GM10266 (cell line): ENCODE measurements around the gene ABLIM2.

Experiments used
- DNase-seq: peaks from one replicate; pipeline ENCODE4 v3.0.0; 2012; ENCODE audit errors: extremely low spot score
- TF ChIP-seq, protein P1 (sequence below): IDR thresholded peaks from 2 replicates; pipeline ENCODE4 v1.5.1; 2012; ENCODE audit warnings: mild to moderate bottlenecking, low read depth; ENCODE audit not compliant: control insufficient read depth, insufficient read depth; ENCODE audit errors: missing control alignments

The ABLIM2 gene

DNA sequence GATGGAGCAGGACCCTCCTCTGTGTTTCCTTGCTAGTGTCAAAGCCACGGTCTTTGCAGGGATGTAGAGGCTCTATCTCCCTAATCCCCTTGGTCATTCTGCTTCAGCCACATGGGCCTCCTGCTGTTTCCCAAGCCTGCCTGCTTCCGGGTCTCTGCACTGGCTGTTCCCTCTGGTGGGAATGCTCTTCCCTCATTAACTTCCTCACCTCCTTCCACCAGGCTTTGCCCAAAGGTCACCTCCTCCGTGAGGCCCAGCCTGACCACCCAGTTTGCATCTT lies 56.6 kb downstream of the ABLIM2 start:
- no peak for DNase-seq
- TF ChIP-seq, protein P1, sequence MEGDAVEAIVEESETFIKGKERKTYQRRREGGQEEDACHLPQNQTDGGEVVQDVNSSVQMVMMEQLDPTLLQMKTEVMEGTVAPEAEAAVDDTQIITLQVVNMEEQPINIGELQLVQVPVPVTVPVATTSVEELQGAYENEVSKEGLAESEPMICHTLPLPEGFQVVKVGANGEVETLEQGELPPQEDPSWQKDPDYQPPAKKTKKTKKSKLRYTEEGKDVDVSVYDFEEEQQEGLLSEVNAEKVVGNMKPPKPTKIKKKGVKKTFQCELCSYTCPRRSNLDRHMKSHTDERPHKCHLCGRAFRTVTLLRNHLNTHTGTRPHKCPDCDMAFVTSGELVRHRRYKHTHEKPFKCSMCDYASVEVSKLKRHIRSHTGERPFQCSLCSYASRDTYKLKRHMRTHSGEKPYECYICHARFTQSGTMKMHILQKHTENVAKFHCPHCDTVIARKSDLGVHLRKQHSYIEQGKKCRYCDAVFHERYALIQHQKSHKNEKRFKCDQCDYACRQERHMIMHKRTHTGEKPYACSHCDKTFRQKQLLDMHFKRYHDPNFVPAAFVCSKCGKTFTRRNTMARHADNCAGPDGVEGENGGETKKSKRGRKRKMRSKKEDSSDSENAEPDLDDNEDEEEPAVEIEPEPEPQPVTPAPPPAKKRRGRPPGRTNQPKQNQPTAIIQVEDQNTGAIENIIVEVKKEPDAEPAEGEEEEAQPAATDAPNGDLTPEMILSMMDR = no peak

DNA sequence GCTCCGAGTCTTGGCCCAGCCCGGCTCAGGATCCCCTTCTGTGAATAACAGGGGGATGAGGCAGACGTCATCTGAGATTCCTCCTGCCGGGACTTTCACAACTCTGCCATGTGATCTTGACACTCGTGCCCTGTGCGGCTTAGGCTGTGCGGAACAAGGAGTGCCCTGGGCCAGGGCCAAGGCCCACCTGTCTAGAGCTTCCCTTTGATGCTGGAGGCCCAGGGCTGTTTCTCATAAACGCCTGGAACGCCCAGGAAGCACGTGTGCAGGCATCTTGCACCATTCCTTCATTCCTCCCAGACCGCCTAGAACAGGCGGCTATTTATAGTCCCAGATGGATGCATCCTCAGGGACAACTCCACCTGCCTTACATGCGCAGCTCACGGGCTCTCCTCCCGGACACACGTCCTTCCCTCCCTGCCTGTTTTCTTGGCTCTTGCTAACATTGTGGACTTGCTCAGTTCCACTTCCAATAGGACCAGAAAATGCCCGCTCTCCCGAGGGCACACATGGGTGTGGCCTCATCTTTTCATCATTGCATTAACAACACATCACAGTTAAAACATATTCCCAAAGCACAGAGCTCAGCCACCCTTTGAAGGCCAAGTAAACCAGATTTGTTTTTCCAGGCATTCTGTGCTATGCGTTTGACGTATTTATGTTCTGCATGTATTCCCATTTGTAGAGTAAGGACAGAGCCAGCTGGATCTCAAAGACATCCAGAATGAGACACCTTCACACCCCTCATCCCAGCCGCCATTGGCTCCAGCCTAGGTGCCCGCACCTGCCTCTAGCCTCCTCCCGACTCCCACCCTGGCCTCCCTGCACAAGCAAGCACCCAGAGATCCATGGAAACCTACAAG lies 57.2 kb downstream of the ABLIM2 start:
- TF ChIP-seq, protein P1 = no peak
- DNase-seq = no peak

DNA sequence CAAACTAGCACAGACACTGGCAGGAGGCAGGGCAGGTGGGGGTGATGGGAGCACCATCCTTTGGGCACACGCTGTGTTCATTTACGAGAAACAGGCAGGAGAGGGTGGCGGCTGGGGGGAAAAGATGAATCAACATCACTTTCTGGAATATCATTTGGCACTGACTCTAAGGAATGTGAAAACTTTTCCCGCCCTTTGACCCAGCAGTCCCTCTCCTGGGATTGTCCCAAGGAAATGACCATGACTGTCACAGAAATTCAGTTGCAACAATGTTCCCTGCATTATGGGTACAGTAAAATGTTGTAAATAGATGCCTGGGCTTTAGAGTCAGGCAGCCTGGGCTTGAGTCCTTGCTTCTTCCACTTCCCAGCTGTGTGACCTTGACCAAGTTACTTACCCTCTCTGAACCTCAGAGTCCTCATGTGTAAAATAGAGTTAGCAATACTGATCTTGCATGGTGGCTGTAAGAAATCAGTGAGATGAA lies 58.6 kb downstream of the ABLIM2 start:
- TF ChIP-seq, protein P1 = no peak
- DNase-seq = no peak

DNA sequence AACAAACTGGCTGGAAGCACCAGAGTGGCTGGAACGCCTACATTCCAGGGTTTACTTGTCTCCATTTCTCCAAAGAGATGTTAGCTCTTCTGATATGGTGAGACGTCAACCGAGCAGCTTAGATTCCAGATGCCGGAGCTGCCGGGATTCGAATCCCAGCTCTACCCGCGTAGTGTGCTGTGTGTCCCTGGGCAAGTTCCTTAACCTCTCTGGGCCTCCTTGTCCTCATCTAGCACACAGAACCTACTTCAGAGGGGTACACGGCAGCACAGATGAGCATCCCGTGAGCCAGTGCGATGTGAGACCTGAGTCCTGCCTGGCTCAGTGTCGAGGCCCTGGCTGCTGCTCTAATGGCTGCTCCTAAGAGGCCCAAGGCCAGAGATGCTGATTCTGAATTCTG lies 60.1 kb downstream of the ABLIM2 start:
- TF ChIP-seq, protein P1 = no peak
- no peak for DNase-seq

DNA sequence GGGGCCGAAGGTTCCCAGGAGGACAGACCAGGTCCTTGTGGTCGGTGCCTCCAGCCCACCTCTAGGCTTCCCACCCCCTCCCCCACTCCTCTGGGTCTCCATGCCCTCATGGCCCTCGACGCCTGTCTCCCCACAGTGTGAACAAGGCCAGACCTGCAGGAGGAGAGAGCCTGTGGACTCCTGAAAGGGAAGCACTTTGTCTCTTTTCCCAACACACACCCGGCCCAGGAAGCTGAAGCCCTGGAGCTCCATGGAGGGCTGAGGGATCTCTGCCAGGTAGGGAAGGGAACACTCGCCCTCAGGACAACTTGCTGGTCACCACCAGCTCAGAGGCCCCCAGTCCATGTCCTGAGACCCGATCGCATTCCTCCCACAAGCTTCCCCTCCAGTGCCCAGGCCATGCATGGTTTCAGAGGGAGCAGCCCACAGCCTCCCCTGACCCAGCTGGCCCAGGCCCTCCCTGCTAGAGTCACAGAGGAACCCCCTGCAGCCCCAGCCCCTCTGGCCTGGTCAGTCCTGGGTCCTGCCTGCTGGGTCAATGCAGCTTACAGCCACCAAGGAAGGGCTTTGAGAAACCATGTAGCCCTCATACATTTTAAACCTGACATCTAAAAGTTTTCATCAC lies 60.8 kb downstream of the ABLIM2 start:
- TF ChIP-seq, protein P1 = no peak
- no peak for DNase-seq

DNA sequence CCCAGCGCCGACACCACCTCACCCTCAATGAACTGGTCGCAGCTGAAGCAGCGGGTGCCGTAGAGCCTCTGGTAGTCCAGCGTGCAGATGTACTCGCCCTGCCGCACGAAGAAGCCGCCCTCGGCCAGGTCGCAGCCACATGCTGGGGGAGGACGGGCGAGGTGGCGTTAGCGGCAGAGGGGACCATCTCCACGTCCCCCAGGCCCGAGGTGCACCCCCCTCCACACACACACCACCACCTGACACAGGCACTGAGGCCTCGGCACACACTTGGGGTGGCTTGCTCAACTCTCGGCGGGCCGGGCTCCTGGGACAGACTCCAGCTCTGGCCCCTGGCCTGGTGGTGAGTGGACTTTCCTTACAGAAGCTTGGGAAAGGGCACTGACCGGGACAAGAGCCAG lies 61.5 kb downstream of the ABLIM2 start:
- TF ChIP-seq, protein P1 = no peak
- no peak for DNase-seq

DNA sequence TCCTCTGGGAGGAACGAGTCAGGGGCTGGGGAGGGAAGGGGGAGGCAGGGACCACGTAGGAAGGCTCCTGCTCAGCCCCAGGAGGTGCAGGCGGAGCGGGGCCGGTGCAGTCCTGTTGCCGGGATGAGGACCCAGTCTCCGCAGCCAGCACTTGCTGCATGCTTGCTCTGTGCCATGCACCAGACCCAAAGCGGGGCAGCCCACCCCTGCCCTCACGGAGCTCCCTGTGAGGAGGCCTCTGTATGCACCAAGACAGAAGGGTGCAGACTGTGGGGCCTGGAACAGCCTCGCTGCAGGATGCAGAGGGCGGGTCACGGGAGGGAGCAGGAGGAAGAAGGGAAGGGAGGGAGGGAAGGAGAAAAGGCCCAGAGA lies 61.9 kb downstream of the ABLIM2 start:
- TF ChIP-seq, protein P1 = no peak
- no peak for DNase-seq
